Esophagus squamous epithelium (tissue), 5 donors: ENCODE measurements around the gene HBS1L. TPM values are rescaled to one million over a fixed set of nuclear protein-coding genes. Genes with fewer than 3 reads are reported as not detected.

Experiments used
- DNase-seq: peaks from one replicate; lab custom pipeline; 2025; lab: John Stamatoyannopoulos, UW
- H3K27ac ChIP-seq, 4 donors: fragments of 200-600 bp; sonication (generic); one replicate each; pipeline ENCODE4 v1.5.1; 2016 to 2019; ENCODE audit warnings: mild to moderate bottlenecking in 1 of 4
- H3K27me3 ChIP-seq, 4 donors: fragments of 200-600 bp; sonication (generic); 1 replicate in 3 of 4; 2 replicates in 1 of 4; pipeline versions ENCODE4 v1.5.1 to v1.6.0; 2017 to 2021; ENCODE audit warnings: antibody characterized with exemption in 1 of 4
- H3K36me3 ChIP-seq, 3 donors: fragments of 200-600 bp; sonication (generic); one replicate each; pipeline ENCODE4 v1.5.1; 2016 to 2019
- H3K4me1 ChIP-seq, 3 donors: fragments of 200-600 bp; sonication (generic); one replicate each; pipeline ENCODE4 v1.5.1; 2017 to 2019
- H3K4me3 ChIP-seq, 4 donors: fragments of 200-600 bp; sonication (generic); 1 replicate in 3 of 4; 2 replicates in 1 of 4; pipeline ENCODE4 v1.5.1; 2016 to 2019; ENCODE audit warnings: mild to moderate bottlenecking in 2 of 4, moderate library complexity in 1 of 4
- H3K9me3 ChIP-seq, 3 donors: fragments of 200-600 bp; sonication (generic); one replicate each; pipeline ENCODE4 v1.5.1; 2016 to 2019
- POLR2A ChIP-seq, 4 donors: fragments of 450-650 bp; IDR thresholded peaks; one replicate each; pipeline ENCODE4 v1.6.1; 2017; ENCODE audit warnings: antibody characterized with exemption in 4 of 4, mild to moderate bottlenecking in 4 of 4, moderate library complexity in 3 of 4
- WGBS, 2 donors: methylation state at CpG; one replicate each; pipeline ENCODE4 v1.1.5; 2018; 5-methylcytosine and 5-hydroxymethylcytosine counted together
- intact Hi-C: fragments of 100-400 bp; cut with DNase I; formaldehyde crosslinking; loops from one replicate; pipeline ENCODE4 v1.15.0; 2022
- total RNA-seq, 4 donors: library from RNA; depleted of rRNA; stranded (reverse); fragments of >200 nt; gene quantifications; one replicate each; pipeline ENCODE4 v1.1.0, GENCODE V29; 2016
- TF ChIP-seq, protein P1 (sequence below), 6 experiments: fragments of 450-650 bp in 4 of 6; fragments of 200-600 bp in 2 of 6; sonication (generic) in 2 of 6; IDR thresholded peaks; one replicate each; pipeline ENCODE4 v1.5.1; 2016 to 2019; ENCODE audit warnings: antibody characterized with exemption in 6 of 6, mild to moderate bottlenecking in 4 of 6, moderate library complexity in 4 of 6
- donor health status: DM: yes; HTN: yes; CAD: no.

Gene HBS1L
- total RNA-seq, 4 donors from 2014 or later = 41.6 to 65.3 (median 45.8) TPM

GRCh38 chr6:134920422-134920821, 134.2 kb downstream of the HBS1L start:
- H3K9me3 ChIP-seq = no peaks in the 10 kb centered on the region
- WGBS, 2 donors = 27 to 43% methylated on average over 2 of the region's 2 CpGs
- no peak overlapping the region for H3K27ac ChIP-seq

GRCh38 chr6:134918418-134918961, 136.1 kb downstream of the HBS1L start:
- H3K9me3 ChIP-seq = no peaks in the 10 kb centered on the region
- WGBS, 2 donors = 95 to 97% methylated on average over 17 of the region's 17 CpGs
- H3K4me3 ChIP-seq = no peak overlapping the region
- no peak for DNase-seq
- H3K27me3 ChIP-seq = no peaks in the 10 kb centered on the region
- no peaks in the 10 kb centered on the region for H3K4me1 ChIP-seq
- no peak overlapping the region for H3K27ac ChIP-seq
- TF ChIP-seq, protein P1, sequence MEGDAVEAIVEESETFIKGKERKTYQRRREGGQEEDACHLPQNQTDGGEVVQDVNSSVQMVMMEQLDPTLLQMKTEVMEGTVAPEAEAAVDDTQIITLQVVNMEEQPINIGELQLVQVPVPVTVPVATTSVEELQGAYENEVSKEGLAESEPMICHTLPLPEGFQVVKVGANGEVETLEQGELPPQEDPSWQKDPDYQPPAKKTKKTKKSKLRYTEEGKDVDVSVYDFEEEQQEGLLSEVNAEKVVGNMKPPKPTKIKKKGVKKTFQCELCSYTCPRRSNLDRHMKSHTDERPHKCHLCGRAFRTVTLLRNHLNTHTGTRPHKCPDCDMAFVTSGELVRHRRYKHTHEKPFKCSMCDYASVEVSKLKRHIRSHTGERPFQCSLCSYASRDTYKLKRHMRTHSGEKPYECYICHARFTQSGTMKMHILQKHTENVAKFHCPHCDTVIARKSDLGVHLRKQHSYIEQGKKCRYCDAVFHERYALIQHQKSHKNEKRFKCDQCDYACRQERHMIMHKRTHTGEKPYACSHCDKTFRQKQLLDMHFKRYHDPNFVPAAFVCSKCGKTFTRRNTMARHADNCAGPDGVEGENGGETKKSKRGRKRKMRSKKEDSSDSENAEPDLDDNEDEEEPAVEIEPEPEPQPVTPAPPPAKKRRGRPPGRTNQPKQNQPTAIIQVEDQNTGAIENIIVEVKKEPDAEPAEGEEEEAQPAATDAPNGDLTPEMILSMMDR (IDR thresholded peaks at IDR 0.05) = no peak
- TF ChIP-seq POLR2A (IDR thresholded peaks at IDR 0.05) = no peak
- H3K36me3 ChIP-seq = no peaks in the 10 kb centered on the region
- intact Hi-C loops = no loop called here

More at GRCh38 chr6:134920422-134920821, 134.2 kb downstream of the HBS1L start:
- intact Hi-C loops = no loop called here
- H3K4me1 ChIP-seq = no peaks in the 10 kb centered on the region
- TF ChIP-seq POLR2A (IDR thresholded peaks at IDR 0.05) = no peak
- no peak overlapping the region for H3K4me3 ChIP-seq
- DNase-seq = no peak
- no peaks in the 10 kb centered on the region for H3K27me3 ChIP-seq
- no peaks in the 10 kb centered on the region for H3K36me3 ChIP-seq

DNA sequence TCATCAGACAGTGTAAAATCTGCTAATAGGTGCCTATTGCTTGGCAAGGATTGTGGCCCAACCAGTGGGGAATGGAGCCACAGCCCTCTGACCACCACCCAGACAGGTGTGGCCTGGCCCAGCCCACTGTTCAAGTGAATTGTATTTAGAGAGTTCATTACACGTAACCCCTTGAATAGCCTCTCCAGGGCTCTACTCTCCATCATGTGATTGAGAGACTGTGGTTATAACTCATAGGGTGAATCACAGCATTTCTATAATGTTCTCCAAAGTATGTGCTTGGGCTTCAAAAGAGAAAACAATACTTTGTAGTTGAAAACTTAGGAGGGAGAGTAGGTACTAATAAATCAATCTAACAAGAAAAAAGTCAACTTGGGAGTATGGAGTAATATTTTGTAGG, 143.1 kb downstream of the HBS1L start:
- Histone ChIP-seq H3K27ac (no peak overlapping the region), H3K36me3 (no peaks in the 10 kb centered on the region), H3K27me3 (no peaks in the 10 kb centered on the region), H3K4me1 (peaks cover 0 to 32% (median 13%) of the 10 kb centered on the region in 3 donors), H3K4me3 (no peak overlapping the region), H3K9me3 (no peaks in the 10 kb centered on the region)
- 50 to 82% methylated on average over 1 of the region's 1 CpG for WGBS, 2 donors
- no peak for DNase-seq
- TF ChIP-seq POLR2A (IDR thresholded peaks at IDR 0.05) = no peak
- TF ChIP-seq, protein P1 (IDR thresholded peaks at IDR 0.05) = no peak
- intact Hi-C loops = no loop called here

- no peaks in the 10 kb centered on the region for H3K9me3 ChIP-seq
- peak overlapping the region in 2 of 4 donors; percentile 70 to 85 for H3K27ac ChIP-seq
- no peak overlapping the region for H3K4me3 ChIP-seq
- DNase-seq = no peak
- intact Hi-C loops = no loop called here
- H3K36me3 ChIP-seq = no peaks in the 10 kb centered on the region
- WGBS, 2 donors = 53 to 59% methylated on average over 1 of the region's 1 CpG
- H3K27me3 ChIP-seq = no peaks in the 10 kb centered on the region
- TF ChIP-seq, protein P1 (IDR thresholded peaks at IDR 0.05) = no peak
- no peak for TF ChIP-seq POLR2A (IDR thresholded peaks at IDR 0.05)
- H3K4me1 ChIP-seq = peaks cover 0 to 32% (median 13%) of the 10 kb centered on the region in 3 donors
Measured at GRCh38 chr6:134910593-134910935, 144.1 kb downstream of the HBS1L start.

Other genes starting within 250 kb of the HBS1L start
- gene ALDH8A1, start 104.7 kb downstream of the HBS1L start, total RNA-seq = under 1 TPM in 3 of 4 donors, not detected in 1; 0.13 to 0.76 (median 0.62) TPM
- gene MYB, start 126.5 kb upstream of the HBS1L start, total RNA-seq = 1 to 10 TPM; 2.6 to 6.9 (median 3.1) TPM